ENCODE measurements around the gene PSORS1C1.
"Not testable (repeated sequence)": the region's sequence is repeated elsewhere in the genome, so short reads cannot be mapped to it uniquely, and the experiment has no call there.

Gene PSORS1C1, protein sequence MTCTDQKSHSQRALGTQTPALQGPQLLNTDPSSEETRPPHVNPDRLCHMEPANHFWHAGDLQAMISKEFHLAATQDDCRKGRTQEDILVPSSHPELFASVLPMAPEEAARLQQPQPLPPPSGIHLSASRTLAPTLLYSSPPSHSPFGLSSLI

DNA sequence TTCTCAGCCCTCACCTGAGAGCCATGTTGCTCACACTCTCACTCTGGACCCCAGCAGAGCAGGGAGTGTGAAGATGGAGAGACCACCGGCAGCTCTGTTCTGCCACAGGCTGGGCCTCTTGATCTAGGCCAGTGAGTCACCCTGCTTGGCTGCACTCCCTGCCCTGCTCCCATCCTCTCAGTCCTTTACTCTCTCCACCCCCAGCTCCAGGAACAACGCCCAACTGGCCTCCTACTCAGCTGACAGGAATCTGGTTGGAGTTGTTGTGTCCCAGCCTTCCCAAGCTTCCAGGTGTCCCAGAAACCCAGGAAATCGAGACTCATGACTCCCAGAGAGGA lies at the start of gene PSORS1C1:
PSORS1C1 (plus strand) TSS at position 260 of the 338 bp plus-strand sequence. CDS start 14,833 bp downstream, outside the sequence.
- no peak for DNase-seq

GRCh38 chr6:31065556-31065955 lies 49.0 kb upstream of the PSORS1C1 start:
- no peak for DNase-seq

GRCh38 chr6:31067028-31067427 lies 47.6 kb upstream of the PSORS1C1 start:
- DNase-seq: not testable (repeated sequence)

- not testable (repeated sequence) for DNase-seq
Observed at GRCh38 chr6:31067891-31068668, 46.5 kb upstream of the PSORS1C1 start.

DNA sequence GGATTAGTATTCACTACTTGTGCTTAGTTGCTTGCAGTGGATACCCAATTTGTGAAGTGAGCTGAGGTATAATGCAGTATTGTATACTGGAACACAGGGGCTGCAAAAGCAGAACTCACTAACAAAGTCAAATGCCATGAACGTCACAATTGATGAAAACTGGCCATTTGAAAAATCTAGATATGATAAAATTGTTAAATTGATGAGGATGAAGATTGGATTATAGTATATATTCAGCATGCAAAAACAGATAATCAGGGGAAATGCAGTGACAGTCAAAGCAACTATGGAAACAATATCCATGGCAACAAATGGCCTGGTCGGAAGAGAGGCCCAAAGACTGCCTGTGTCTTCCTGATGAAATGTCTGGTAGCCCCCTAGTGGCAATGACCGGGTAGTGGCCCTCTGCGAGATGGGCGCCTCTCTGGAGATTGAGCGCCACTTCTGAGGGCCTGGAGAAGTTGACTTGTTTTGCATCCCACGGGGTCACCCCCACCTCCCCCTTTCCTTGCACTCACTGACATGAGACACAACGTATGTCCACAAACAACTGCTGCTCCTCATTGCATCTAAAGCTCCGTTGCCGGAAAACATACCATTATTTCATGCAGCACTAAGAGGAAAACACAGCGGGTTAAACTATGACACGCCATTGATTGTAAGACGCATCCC lies 45.8 kb upstream of the PSORS1C1 start:
- peak; percentile 95 for DNase-seq

DNA sequence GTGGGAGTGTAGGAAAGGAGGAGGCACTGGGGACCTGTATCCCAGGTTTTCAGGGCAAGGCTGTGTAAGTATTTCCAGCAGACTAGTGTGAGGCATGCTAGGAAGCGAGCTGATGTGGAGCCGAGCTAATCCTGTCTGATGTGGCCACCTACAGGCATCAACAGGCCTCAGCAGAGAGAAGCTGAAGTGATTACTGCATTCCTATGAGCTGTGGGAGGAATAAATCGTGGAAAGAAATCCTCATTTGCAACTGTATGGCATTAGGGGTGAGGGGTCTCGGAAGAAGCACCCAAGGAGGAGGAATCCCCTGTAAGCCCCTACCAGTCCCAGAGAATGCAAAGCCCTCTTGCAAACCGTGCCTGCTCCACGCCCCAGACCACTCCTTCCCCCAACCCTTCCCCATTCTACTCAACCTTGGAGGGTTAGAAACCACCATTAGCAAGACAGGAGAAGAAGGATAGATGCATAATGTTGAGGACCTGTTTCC lies 43.8 kb upstream of the PSORS1C1 start:
- DNase-seq: no peak

DNA sequence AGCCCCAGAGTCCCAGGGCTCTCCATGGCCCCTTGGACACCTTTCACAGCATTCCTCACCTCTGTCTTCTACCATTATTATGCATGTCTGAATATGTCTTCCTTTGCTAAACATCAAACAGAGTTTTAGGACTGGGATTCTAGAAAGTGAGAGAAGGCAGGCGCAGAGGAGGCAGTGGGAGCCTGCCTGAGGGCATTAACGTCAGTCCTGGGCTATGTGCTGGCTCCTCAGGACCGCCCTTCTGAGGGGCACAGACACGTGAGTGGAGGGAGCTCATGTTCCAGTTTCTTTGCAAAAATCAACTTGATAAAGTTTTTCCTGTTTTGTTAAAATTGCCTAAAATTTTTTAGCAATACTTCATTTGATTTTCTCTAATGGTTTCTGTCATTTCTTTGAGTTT lies 40.2 kb upstream of the PSORS1C1 start:
- DNase-seq: no peak

DNA sequence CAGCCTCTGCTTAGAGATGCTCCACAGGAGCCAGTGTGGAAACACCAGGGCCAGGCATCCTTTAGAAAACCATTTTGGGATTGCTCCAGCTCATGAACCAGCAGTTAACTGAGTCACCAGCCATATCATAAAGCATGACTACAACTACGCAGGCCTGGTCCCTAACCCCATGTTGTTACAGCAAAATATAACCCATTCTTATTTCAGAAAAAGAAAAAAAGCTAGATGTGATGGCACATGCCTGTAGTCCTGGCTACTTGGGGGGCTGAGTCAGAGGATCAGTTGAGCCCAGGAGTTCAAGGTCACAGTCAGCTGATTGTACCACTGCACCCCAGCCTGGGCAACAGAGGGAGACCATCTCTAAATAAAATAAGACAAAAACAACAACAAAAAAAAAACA lies 39.1 kb upstream of the PSORS1C1 start:
- no peak for DNase-seq

GRCh38 chr6:31076611-31077010 lies 38.0 kb upstream of the PSORS1C1 start:
- no peak for DNase-seq

GRCh38 chr6:31079656-31080261 lies 34.8 kb upstream of the PSORS1C1 start:
- peak; percentile 77 for DNase-seq

- DNase-seq: no peak
Observed at GRCh38 chr6:31081872-31082271, 32.7 kb upstream of the PSORS1C1 start.

DNA sequence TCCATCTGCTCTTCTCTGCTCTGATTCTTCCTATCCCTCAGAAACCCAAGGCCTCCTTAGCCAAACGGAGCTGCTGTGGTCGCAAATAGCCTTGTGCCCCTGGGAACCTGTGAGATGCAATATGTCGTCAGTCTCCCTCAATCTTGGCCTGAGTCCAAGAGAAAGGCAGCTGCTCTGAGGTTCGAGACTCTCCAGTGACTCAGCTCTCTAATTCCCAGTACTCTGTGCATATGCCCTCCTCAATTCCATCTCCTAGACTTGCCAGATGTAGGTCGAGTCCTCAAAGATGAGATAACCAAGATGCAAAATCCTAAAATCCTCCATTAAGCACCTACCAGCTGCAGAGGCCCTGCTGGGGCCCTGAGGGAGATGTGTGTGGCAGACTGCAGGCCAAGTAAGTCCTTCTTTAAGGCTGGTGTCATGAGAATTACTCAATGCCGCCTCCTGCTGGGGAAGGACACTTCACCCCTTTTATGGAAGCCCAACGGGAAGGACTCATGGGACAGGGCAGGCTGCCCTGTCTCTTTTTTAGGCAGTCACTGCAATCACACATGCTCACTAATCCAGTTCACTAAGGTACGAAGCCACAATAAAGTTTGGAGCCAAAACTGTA lies 30.8 kb upstream of the PSORS1C1 start:
- no peak for DNase-seq

DNA sequence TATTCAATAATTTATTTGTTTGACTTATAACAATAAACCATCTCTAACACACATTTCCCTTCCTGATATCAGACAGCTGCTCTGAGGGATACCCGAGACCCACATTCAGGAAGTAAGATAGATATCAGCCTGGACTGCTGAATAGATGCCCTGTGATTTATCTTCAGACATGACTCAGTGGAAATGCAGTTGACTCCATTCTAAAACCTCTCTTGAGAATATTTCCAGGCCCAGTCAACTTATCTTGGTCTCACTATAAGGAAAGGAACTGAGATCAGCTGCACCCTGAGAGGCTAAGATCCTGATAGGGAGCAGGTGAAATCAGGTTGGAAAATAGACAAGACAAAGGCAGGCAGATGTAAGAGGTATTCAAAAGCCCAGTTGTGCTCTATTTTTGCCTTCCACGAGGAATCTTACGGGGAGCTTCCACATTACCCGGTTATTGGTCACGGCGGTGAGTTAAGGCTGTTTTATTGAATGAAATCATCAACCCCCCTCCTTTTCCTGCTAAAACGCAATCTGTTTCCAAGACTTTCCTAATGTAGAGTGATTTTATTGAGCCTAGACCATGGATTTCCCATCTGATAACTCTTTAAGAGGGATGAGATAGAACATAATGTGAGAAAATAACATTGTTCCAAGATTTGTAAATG lies 27.7 kb upstream of the PSORS1C1 start:
- DNase-seq: no peak

DNA sequence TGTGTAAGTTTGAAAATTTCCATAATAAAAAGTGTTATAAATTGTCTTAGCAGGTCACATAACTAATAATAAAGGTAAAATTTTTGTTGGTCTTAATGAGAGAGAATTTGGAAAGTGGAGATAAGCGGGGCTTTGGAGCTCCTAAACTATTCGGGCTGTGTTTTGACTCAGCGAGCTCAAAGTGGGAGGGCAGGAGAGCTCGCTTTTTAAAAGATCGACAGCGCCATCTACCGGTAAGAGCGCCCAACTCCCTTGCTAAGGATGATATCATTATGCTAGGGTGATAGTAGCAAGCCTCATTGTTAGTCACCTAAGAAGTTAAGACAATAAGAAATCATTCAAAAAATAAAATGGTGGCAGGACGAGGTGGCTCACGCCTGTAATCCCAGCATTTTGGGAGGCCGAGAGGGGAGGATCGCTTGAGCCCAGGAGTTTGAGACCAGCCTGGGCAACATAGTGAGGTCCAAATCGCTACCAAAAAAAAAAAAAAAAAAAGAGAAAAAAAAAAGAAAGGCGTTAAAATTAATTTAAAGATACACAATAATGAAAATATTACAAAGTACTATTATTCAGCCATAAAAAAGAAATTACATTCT lies 27.0 kb upstream of the PSORS1C1 start:
- DNase-seq: peak; percentile 58

DNA sequence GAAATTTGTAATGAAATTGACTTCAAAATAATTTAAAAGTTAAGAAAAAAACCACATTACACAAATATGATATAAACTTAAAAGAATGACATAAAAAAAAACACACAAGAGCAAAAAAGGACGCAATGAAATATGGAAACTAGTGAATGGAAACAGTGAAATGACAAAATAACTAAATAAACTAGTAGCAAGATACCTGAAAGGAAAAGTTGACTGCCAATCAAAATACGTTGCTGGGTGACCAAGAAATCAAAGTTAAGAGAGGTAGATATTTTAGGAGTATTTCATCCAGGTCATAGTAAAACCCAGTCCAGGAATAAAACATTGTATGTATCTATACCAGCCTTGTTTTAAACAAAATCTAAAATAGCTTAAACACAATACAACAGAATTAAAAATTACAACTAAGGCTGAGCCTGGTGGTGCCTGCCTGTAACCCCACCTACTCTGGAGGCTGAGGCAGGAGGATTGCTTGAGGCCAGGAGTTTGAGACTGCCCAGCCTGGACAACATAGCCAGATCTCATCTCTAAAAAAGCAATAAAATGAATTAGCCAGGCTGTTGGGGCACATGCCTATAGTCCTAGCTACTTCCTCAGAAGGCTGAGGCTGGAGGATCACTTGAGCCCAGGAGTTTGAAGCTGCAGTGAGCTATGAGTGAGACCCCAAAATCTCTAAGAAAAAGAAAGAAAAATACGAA lies 24.2 kb upstream of the PSORS1C1 start:
- DNase-seq: no peak

DNA sequence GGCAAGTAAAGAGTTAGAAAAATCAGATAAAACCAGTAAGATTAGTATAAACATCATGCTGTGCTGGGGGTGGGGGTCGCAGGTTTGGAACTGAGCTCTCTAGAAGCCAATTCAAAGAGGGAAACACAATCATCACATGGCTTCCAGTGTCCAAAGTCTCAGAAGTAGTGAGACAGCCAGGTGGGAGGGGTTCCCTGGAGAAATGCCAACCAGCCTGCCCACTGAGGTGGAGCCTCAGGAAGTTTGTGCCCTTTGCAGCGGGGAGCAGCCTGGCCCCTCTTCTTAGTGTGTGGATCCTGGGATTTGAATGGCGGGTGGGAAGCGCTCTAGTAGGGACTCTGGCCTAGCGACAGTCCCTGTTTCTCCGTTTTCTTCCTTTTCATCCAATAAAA lies 23.6 kb upstream of the PSORS1C1 start:
- no peak for DNase-seq

DNA sequence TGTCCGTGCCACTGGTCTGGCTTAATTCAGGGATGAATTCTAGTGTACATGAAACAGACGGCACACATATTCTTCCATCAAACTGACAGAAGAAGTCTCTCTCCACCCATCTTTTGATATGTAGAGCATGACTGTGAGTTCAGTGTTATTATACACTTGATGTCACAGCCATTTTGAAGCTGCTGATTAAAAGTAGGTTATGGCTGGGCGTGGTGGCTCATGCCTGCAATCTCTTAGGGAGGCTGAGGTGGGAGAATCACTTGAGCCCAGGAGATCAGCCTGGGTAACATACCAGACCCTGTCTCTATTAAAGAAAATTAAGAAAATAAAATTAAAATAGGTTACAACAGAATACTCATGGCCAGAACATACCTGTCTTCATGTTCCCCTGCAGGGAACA lies 22.9 kb upstream of the PSORS1C1 start:
- no peak for DNase-seq

- DNase-seq: no peak
Observed at GRCh38 chr6:31092238-31092637, 22.4 kb upstream of the PSORS1C1 start.

DNA sequence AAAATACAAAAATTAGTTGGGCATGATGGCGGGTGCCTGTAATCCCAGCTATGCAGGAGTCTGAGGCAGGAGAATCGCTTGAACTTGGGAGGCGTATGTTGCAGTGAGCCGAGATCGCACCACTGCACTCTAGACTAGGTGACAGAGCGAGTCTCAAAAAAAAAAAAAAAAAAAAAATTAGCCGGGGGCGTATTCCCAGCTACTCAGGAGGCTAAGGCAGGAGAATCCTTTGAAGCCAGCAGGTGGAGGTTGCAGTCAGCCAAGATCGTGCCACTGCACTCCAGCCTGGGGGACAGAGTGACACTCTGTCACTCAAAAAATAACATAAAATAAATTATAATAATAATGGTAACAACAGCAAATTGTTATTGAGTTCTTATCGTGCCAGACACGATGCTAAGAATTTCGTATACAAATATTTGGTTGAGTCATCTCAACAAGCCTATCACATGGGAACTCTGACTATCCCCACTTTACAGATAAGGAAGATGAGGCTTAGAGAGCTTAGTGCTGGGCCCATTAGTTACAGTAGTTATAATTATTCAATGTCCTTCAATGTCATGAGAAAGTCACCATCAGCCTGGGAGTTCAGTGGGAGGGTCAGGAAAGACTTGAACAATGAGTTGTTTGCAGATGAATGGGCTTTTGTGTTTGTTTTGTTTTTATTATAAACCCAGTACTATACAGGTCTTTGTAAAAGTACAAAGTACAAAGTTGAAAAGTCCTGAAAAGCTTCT lies 21.7 kb upstream of the PSORS1C1 start:
- no peak for DNase-seq

DNA sequence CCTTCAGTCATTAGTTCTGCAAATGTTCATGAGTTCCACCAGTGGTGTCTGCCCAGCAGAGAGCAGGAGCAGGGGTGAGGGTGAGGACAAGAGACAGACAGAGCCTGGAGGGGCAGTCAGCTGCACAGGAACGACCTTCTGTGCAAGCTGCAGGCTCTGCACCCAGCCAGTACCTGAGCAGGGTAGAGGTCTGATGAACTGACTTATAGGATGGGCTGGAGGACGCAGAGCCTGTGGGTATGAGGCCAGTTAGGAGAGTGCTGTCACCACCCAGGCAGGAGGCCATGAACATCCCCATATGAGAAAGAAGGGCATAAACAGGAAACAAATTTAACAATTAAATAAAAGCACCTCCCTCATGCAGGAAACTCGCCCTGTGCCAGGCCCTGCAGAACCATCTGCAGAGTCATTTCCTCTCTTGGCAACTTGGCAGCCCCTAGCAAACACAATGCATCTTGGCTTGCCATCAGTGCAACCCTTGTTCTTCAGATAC lies 20.2 kb upstream of the PSORS1C1 start:
- DNase-seq: no peak

DNA sequence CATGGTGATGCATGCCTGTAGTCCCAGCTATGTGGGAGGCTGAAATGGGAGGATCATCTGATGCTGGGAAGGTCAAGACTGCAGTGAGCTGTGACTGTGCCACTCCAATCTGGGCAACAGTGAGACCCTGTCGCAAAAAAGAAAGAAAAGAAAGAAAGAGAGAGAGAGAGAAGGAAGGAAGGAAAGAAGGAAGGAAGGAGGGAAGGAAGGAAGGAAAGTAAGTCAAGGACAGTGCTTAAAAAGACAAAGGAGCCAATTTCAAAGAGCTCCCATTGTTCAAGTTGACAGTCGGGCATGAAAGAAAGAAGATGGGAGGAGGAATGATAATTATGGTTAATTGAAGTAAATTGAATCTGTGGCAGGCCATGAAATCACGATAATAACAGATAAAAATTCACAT lies 18.4 kb upstream of the PSORS1C1 start:
- no peak for DNase-seq

Measured in NCI-H748 treated with DMSO at 0.1 percent for 48 hours (cell line).